ENCODE results near the gene EPB41L4A.

- TF ChIP-seq CTCF (IDR thresholded peaks at IDR 0.05) (no peak), POLR2A (IDR thresholded peaks at IDR 0.05; ENCODE audit: low read depth) (no peak)
These were observed 98.7 kb downstream of the EPB41L4A start for GRCh38 chr5:112320408-112320807.
